Measurements from ENCODE around the gene DMAC2L. TPM values are rescaled to one million over a fixed set of nuclear protein-coding genes. Genes with fewer than 3 reads are reported as not detected.

Gene DMAC2L
- total RNA-seq, 1 donor from 2014 or later: 10.9 TPM

- no peak overlapping the region for H3K27ac Mint-ChIP-seq (ENCODE audit: unreplicated experiment)
Observed at GRCh38 chr14:50334211-50334610, 22.1 kb downstream of the DMAC2L start.

GRCh38 chr14:50335389-50335788 is 23.3 kb downstream of the DMAC2L start:
- Mint-ChIP-seq H3K4me1 (ENCODE audit: low read depth, unreplicated experiment) (peaks cover 23% of the 10 kb centered on the region), H3K36me3 (ENCODE audit: low read depth, unreplicated experiment) (peaks cover 3% of the 10 kb centered on the region), H3K4me3 (ENCODE audit: unreplicated experiment) (peak overlapping the region; percentile 66), H3K27ac (ENCODE audit: unreplicated experiment) (peak overlapping the region; percentile 96), H3K27me3 (ENCODE audit: low read depth, unreplicated experiment) (no peaks in the 10 kb centered on the region), H3K9me3 (ENCODE audit: unreplicated experiment) (no peaks in the 10 kb centered on the region)
- H2AFZ ChIP-seq (ENCODE audit: low read depth, low read length): peak overlapping the region; percentile 14
- no peaks in the 10 kb centered on the region for H3K27me3 ChIP-seq (ENCODE audit: insufficient read depth, low read length)
- no peaks in the 10 kb centered on the region for H4K20me1 ChIP-seq (ENCODE audit: insufficient read depth, low read length)
- peaks cover 28% of the 10 kb centered on the region for H3K4me1 ChIP-seq (ENCODE audit: insufficient read depth, low read length)
- no peak for TF ChIP-seq CTCF (IDR thresholded peaks at IDR 0.05; ENCODE audit: insufficient read depth, low read depth, low read length)
- no peak for TF ChIP-seq EZH2 (IDR thresholded peaks at IDR 0.05; ENCODE audit: insufficient read depth, low read length)
- H3K4me3 ChIP-seq (ENCODE audit: insufficient read depth, low read depth, low read length): no peak overlapping the region
- no peaks in the 10 kb centered on the region for H3K9me3 ChIP-seq (ENCODE audit: insufficient read depth, low read depth, low read length)
- H3K27ac ChIP-seq (ENCODE audit: low read depth, low read length): peak overlapping the region; percentile 48
- DNase-seq (ENCODE audit: low read depth) (peak; percentile 56), FAIRE-seq (no peak)
- H3K79me2 ChIP-seq (ENCODE audit: insufficient read depth, low read length): no peaks in the 10 kb centered on the region
- peaks cover 2% of the 10 kb centered on the region for H3K36me3 ChIP-seq (ENCODE audit: insufficient read depth, low read length)
- peak overlapping the region; percentile 20 for H3K9ac ChIP-seq (ENCODE audit: low read length)
- H3K4me2 ChIP-seq (ENCODE audit: low read length): peak overlapping the region; percentile 54

More at GRCh38 chr14:50334211-50334610, 22.1 kb downstream of the DMAC2L start:
- H3K27me3 ChIP-seq (ENCODE audit: insufficient read depth, low read length): no peaks in the 10 kb centered on the region
- H3K79me2 ChIP-seq (ENCODE audit: insufficient read depth, low read length): no peaks in the 10 kb centered on the region
- H3K4me3 ChIP-seq (ENCODE audit: insufficient read depth, low read depth, low read length): no peak overlapping the region
- peaks cover 3% of the 10 kb centered on the region for H3K36me3 Mint-ChIP-seq (ENCODE audit: low read depth, unreplicated experiment)
- peaks cover 23% of the 10 kb centered on the region for H3K4me1 Mint-ChIP-seq (ENCODE audit: low read depth, unreplicated experiment)
- no peak overlapping the region for H3K4me3 Mint-ChIP-seq (ENCODE audit: unreplicated experiment)
- no peaks in the 10 kb centered on the region for H4K20me1 ChIP-seq (ENCODE audit: insufficient read depth, low read length)
- H3K4me2 ChIP-seq (ENCODE audit: low read length): no peak overlapping the region
- no peaks in the 10 kb centered on the region for H3K27me3 Mint-ChIP-seq (ENCODE audit: low read depth, unreplicated experiment)
- FAIRE-seq (no peak), DNase-seq (ENCODE audit: low read depth) (no peak)
- H3K9me3 Mint-ChIP-seq (ENCODE audit: unreplicated experiment): no peaks in the 10 kb centered on the region
- no peaks in the 10 kb centered on the region for H3K9me3 ChIP-seq (ENCODE audit: insufficient read depth, low read depth, low read length)
- H3K4me1 ChIP-seq (ENCODE audit: insufficient read depth, low read length): peaks cover 28% of the 10 kb centered on the region
- no peak overlapping the region for H3K27ac ChIP-seq (ENCODE audit: low read depth, low read length)
- no peak for TF ChIP-seq CTCF (IDR thresholded peaks at IDR 0.05; ENCODE audit: insufficient read depth, low read depth, low read length)
- TF ChIP-seq EZH2 (IDR thresholded peaks at IDR 0.05; ENCODE audit: insufficient read depth, low read length): no peak
- no peak overlapping the region for H2AFZ ChIP-seq (ENCODE audit: low read depth, low read length)
- no peak overlapping the region for H3K9ac ChIP-seq (ENCODE audit: low read length)
- peaks cover 4% of the 10 kb centered on the region for H3K36me3 ChIP-seq (ENCODE audit: insufficient read depth, low read length)

- H3K27ac Mint-ChIP-seq (ENCODE audit: unreplicated experiment): peak overlapping the region; percentile 96
- no peaks in the 10 kb centered on the region for H3K79me2 ChIP-seq (ENCODE audit: insufficient read depth, low read length)
- H3K27me3 ChIP-seq (ENCODE audit: insufficient read depth, low read length): no peaks in the 10 kb centered on the region
- peak overlapping the region; percentile 20 for H3K9ac ChIP-seq (ENCODE audit: low read length)
- no peaks in the 10 kb centered on the region for H3K9me3 Mint-ChIP-seq (ENCODE audit: unreplicated experiment)
- TF ChIP-seq EZH2 (IDR thresholded peaks at IDR 0.05; ENCODE audit: insufficient read depth, low read length) (no peak), CTCF (IDR thresholded peaks at IDR 0.05; ENCODE audit: insufficient read depth, low read depth, low read length) (no peak)
- peaks cover 23% of the 10 kb centered on the region for H3K4me1 Mint-ChIP-seq (ENCODE audit: low read depth, unreplicated experiment)
- peak overlapping the region; percentile 14 for H2AFZ ChIP-seq (ENCODE audit: low read depth, low read length)
- peaks cover 3% of the 10 kb centered on the region for H3K36me3 Mint-ChIP-seq (ENCODE audit: low read depth, unreplicated experiment)
- H4K20me1 ChIP-seq (ENCODE audit: insufficient read depth, low read length): no peaks in the 10 kb centered on the region
- H3K4me3 ChIP-seq (ENCODE audit: insufficient read depth, low read depth, low read length): no peak overlapping the region
- peak overlapping the region; percentile 16 for H3K4me3 Mint-ChIP-seq (ENCODE audit: unreplicated experiment)
- H3K36me3 ChIP-seq (ENCODE audit: insufficient read depth, low read length): no peaks in the 10 kb centered on the region
- H3K27me3 Mint-ChIP-seq (ENCODE audit: low read depth, unreplicated experiment): no peaks in the 10 kb centered on the region
- FAIRE-seq (no peak), DNase-seq (ENCODE audit: low read depth) (peak; percentile 23)
- H3K27ac ChIP-seq (ENCODE audit: low read depth, low read length): peak overlapping the region; percentile 48
- H3K4me2 ChIP-seq (ENCODE audit: low read length): peak overlapping the region; percentile 54
- peaks cover 28% of the 10 kb centered on the region for H3K4me1 ChIP-seq (ENCODE audit: insufficient read depth, low read length)
- H3K9me3 ChIP-seq (ENCODE audit: insufficient read depth, low read depth, low read length): no peaks in the 10 kb centered on the region
Observed at GRCh38 chr14:50335989-50336824, 24.1 kb downstream of the DMAC2L start.
